GM19397 (cell line): ENCODE results near the gene TPST1.
"Not testable (repeated sequence)": the region's sequence is repeated elsewhere in the genome, so short reads cannot be mapped to it uniquely, and the experiment has no call there.

ENCODE experiments used
- ATAC-seq: cut with Tn5 transposase; IDR thresholded peaks from one replicate; pipeline ENCODE4 v1.9.1; 2021; ENCODE audit warnings: mild to moderate bottlenecking, moderate library complexity; ENCODE audit not compliant: unreplicated experiment

The TPST1 gene

DNA sequence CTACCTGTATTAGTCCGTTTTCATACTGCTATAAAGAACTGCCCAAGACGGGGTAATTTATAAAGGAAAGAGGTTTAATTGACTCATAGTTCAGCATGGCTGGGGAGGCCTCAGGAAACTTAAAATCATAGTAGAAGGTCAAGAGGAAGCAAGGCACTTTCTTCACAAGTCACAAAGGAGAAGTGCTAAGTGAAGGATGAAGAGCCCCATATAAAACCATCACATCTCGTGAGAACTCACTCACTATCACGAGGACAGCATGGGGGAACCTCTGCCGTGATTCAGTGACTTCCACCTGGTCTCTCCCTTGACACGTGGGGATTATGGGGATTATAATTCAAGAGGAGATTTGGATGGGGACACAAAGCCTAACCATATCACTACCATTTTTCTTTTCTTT, 119.9 kb downstream of the TPST1 start:
- ATAC-seq = not testable (repeated sequence)

- no peak for ATAC-seq
Observed at GRCh38 chr7:66326501-66327215, 121.5 kb downstream of the TPST1 start.

DNA sequence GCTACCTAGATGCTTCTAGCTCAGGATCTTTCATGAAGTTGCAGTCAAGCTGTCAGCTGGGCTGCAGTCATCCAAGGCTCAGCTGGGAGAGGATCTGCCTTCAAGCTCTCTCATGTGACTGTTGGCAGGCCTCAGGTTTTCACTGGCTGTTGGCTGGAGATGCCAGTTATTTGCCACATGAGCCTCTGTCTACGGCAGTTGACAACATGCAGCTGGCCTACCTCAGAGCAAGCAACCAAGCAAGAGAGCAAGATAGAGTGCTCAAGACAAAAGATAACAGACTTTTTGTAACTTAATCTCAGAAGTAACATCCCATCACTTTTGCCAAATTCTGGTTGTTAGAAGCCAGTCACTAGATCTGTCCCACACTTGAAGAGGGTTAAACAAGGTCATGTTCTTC, 125.8 kb downstream of the TPST1 start:
- no peak for ATAC-seq

- ATAC-seq = no peak
Observed at GRCh38 chr7:66331883-66332282, 126.7 kb downstream of the TPST1 start.

- no peak for ATAC-seq
Observed at GRCh38 chr7:66333443-66333842, 128.3 kb downstream of the TPST1 start.

- no peak for ATAC-seq
Observed at GRCh38 chr7:66335318-66335717, 130.2 kb downstream of the TPST1 start.

DNA sequence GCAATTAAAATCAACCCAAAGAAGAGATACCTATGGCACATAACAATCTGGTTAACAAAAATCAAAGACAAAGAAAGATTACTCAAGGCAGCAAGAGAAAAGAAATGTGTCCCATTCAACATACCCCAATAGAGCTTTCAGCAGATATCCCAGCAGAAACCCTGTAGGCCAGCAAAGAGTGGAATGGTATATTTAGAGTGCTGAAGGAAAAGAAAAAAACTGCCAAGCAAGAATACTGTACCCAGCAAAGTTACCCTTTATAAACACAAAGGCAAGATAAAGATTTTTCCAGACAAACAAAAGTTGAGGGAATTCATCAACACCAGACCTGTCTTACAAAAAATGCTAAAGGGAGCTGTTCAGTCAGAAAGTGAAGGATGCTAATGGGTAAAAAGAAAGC, 131.6 kb downstream of the TPST1 start:
- ATAC-seq = no peak

GRCh38 chr7:66339141-66339540, 134.0 kb downstream of the TPST1 start:
- no peak for ATAC-seq

DNA sequence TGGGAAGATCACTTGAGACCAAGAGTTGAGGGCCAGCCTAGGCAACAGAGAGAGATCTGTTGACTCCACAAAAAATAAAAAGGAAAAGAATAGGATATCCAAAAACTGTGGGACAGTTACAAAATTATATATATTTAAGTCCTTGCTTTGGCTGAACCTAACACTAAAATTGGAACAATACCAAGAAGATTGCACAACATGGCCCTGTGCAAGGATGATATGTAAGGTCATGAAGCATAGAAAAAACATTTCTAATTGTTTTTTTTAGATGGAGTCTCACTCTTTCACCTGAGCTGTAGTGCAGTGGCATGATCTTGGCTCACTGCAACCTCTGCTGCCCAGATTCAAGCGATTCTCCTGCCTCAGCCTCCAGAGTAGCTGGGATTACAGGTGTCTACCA, 139.0 kb downstream of the TPST1 start:
- no peak for ATAC-seq

GRCh38 chr7:66348531-66348930, 143.4 kb downstream of the TPST1 start:
- ATAC-seq = no peak

DNA sequence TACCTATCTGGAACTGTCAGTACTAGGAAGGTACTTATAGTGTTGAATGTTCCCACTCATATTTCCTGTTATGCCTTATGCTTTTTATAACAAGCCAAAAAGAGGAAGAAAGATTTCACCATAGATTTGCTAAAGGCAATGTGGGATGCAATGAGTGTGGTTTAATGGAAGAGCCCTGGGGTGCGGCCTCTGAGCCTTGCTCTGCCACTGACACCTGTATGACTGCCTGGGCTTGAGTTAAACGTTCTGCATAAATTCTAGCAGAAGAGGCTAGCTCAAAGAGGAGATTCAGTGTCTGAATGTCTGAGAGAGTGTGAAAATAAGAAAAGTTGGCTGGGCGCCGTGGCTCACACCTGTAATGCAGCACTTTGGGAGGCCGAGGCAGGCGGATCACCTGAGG, 143.8 kb downstream of the TPST1 start:
- no peak for ATAC-seq

DNA sequence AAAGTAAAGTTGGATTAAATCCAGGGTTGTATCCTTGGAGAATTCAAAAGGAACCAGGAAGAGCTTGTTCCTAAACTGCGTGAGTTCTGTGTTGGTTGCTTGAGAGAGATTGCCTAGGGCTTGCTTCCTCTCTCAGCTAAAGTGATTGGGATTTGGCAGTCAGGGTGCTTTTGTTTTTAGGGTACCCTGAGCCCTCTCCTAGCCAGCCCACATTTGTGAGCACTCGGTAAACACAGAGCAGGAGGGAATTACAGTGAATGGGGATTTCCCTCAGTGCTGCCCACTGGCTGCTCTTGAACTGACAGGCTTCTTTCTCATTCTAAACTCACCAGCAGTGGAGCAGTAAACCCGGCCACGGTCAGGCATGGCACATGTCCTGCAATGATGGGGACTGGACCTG, 146.9 kb downstream of the TPST1 start:
- no peak for ATAC-seq

- ATAC-seq = no peak
Observed at GRCh38 chr7:66353547-66353946, 148.4 kb downstream of the TPST1 start.

DNA sequence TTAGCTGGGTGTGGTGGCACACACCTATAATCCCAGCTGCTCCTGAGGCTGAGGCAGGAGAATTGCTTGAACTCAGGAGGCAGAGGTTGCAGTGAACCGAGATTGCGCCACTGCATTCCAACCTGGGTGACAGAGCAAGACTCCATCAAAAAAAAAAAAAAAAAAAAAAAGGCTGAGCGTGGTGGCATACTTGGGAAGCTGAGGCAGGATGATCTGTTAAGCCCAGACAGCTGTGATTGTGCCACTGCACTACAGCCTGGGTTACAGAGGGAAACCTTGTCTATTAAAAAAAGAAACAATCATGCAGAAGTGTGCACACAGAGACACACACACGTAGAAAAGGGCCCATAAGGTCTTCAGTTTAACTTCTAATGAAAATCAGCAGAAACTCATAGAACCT, 150.6 kb downstream of the TPST1 start:
- no peak for ATAC-seq

DNA sequence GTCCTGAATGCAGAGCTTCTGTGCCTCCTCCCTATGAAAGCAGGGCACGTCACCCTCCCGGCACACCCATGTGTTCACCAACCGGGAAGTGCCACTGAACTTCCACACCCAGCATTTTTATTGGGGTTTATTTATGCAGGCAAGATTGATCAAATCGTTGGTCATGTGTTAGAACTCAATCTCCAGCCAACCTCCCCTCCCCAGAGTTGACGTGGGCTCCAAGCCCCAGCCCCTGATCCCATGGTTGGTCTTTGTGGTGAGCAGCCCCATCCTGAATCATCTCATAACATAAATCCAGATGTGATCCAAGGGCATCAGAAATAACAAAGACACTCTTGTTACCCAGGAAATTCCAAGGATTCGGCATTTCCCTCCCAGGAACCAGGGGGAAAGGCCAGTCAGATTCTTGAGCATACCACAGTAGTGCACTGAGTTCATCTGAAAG, 151.2 kb downstream of the TPST1 start:
- no peak for ATAC-seq

GRCh38 chr7:66357087-66357486, 152.0 kb downstream of the TPST1 start:
- no peak for ATAC-seq

GRCh38 chr7:66359656-66360211, 154.6 kb downstream of the TPST1 start:
- ATAC-seq = no peak

DNA sequence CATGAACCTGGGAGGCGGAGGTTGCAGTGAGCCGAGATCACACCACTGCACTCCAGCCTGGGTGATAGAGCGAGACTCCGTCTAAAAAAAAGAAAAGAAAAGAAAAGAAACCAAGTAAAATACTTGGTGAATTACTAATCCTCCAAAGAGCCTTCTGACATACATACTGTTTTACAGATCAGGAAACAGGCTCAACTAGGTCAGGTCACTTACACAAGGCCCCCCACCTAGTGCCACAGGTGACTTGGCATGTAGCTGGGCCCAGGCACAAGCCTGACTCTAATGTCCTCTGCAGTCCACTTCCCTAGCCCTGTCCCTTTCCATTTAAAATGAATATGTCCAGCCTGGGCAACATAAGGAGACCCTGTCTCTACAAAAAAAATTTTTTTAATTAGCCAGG, 157.0 kb downstream of the TPST1 start:
- no peak for ATAC-seq

DNA sequence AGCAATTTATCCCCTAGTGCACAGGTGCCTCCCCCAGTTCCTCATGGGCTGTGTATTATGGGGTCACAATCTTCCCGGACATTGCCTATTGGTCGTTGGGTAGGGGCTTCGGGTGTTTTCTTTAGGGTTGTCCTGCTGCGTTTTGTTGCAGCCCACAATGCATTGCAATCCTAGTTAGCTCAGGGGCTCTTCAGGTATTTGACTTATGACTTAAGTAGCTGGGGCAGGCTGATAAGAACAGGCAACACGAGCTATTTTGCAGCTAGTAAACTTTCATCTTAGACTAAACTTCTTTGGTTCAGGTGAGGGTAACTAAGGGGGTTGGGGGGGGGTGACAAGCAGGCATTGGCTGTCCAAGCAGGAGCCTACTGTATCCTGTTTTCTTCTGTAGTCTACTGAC, 158.5 kb downstream of the TPST1 start:
- no peak for ATAC-seq

DNA sequence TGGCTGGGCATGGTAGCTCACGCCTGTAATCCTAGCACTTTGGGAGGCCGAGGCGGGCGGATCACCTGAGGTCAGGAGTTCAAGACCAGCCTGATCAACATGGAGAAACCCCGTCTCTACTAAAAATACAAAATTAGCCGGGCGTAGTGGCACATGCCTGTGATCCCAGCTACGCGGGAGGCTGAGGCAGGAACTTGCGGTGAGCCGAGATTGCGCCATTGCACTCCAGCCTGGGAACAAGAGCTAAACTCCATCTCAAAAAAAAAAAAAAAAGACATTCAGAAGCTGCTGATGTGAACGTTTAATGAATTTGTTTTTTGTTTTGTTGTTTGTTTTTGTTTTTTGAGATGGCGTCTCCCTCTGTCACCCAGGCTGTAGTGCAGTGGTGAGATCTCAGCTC, 159.9 kb downstream of the TPST1 start:
- not testable (repeated sequence) for ATAC-seq

DNA sequence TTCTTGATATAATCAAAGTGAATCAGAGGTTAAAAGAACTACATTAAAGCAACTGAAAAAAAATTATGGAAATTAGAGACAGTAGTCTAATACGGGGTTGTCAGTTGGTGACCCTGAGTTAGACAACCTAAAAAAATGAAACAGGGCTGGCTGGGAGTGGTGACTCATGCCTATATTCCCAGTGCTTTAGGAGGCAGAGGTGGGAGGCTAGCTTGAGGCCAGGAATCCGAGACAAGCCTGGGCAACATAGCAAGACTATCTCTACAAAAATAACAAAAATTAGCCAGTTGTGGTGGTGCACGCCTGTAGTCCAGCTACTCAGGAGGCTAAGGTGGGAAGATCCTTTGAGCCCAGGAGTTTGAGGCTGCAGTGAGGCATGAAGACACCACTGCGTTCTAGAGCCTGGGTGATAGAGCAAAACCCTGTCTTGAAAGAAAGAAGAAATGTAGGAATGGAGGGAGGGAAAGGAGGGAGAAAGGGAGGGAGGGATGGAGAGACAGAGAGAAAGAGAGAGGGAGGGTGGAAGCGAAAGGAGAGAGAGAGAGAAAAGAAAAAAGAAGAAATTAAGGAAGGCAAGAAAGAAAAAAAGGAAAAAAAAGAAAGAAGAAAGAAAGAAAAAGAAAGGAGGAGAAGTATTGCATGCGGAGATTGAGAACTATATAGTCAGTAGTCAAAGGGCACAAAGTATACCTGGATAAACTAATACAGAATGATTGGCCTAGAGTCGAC, 166.1 kb downstream of the TPST1 start:
- no peak for ATAC-seq

GRCh38 chr7:66374141-66374840, 169.2 kb downstream of the TPST1 start:
- not testable (repeated sequence) for ATAC-seq
